Measurements from ENCODE around the gene OSBP2.

Gene OSBP2

DNA sequence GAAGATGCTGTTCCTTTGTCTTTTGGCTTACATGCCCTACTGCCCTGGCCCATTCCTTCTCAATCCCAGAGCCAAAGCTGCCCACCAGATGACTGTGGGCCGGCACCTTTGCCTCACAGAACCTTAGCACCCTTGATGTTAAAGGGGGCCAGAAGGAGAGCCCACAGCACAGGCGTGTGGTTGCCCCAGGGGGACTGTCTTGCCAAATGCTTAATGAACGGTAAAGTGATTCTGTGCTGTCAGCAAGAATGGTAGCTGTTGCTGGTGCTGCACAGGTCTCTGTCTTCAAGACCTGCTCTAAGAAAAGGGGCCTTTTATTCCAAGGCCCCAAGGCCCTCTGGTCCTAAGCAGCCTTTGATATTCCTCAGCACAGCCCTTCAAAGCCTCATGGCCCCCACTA, 160.6 kb downstream of the OSBP2 start:
- in situ Hi-C loops (cut with HindIII; ENCODE audit: low sequenced_read_pairs) = no loop called here

DNA sequence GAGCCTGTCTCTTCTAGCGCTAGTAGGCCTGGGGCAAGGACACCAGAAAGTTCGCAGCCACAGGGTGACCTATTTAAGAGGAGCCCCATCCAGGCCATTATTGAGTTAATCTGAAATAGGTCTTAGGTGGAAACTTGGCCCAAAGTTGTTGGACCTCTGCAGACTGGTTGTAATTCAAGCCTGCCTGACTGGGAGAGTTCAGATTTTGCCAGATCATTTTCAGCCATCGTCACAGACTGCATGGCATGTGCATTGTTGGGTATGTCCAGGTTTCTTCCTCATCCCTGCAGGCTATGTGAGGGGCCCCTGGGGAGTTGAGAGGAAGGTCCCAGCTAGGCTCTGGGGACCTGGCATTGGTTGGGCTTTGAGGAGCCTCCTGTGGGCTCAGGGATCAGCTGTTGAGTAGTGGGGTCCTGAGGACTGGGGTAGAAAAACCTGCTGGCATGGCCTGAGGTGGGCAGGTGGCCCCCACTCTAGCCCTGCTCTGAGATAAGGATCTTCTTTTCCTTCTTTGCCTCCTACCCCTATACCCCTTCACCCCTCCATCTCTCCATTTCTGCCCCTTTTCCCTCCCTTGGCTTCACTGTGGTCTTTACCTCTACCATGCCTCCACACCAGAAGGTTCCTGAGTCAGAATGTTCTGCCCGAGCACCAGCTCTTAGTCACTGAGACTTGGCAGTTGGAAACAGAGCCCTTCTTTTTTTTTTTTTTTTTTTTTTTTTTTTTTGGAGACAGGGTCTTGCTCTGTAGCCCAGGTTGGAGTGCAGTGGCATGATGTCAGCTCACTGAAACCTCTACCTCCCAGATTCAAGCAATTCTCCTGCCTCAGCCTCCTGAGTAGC, 161.2 kb downstream of the OSBP2 start:
- in situ Hi-C loops (cut with HindIII; ENCODE audit: low sequenced_read_pairs) = no loop called here
- TF ChIP-seq, protein P1, sequence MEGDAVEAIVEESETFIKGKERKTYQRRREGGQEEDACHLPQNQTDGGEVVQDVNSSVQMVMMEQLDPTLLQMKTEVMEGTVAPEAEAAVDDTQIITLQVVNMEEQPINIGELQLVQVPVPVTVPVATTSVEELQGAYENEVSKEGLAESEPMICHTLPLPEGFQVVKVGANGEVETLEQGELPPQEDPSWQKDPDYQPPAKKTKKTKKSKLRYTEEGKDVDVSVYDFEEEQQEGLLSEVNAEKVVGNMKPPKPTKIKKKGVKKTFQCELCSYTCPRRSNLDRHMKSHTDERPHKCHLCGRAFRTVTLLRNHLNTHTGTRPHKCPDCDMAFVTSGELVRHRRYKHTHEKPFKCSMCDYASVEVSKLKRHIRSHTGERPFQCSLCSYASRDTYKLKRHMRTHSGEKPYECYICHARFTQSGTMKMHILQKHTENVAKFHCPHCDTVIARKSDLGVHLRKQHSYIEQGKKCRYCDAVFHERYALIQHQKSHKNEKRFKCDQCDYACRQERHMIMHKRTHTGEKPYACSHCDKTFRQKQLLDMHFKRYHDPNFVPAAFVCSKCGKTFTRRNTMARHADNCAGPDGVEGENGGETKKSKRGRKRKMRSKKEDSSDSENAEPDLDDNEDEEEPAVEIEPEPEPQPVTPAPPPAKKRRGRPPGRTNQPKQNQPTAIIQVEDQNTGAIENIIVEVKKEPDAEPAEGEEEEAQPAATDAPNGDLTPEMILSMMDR (IDR thresholded peaks at IDR 0.05; ENCODE audit: low read depth, low read length) = no peak
- H3K4me3 ChIP-seq (ENCODE audit: low read depth, low read length) = no peak overlapping the region
- no peak for DNase-seq (ENCODE audit: low read depth, low spot score)

More for the DNA sequence above, 160.6 kb downstream of the OSBP2 start:
- TF ChIP-seq, protein P1 (IDR thresholded peaks at IDR 0.05; ENCODE audit: low read depth, low read length) = no peak
- DNase-seq (ENCODE audit: low read depth, low spot score) = no peak
- no peak overlapping the region for H3K4me3 ChIP-seq (ENCODE audit: low read depth, low read length)

DNA sequence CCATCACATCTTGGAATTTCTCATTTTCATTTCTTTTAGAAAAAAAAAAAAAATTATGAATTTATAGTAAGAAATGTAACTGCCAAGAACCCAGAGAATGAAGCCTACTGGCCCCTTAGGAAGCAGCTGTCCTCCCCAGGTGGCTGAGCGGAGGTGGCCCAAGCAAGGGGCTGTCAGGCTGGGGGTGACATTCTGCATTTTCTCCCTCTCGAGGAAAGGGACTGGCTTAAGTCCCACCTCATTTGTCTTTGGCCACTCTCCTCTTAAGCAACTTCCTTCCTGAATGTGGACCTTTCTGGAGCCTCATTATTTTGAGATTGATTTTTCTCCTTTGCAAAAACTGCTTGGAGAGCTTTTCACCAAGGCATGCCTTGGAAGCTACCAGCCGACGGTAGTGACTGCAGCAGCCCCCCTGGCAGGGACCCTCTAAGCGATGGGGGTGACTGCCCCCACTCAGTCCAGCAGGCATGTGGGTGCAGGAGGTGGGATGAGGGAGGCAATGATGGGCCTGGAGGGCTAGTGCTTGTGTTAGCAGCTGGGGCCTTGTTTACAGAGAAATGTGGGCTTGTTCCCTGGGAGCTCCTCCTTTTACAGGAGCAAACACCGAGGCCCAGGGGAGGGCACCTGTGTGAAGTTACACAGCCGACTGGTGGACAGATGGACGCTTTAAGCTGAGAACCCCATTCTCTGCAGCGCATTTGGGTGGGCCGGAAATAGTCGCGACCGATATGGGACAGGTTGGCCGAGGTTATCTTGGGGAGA, 162.2 kb downstream of the OSBP2 start:
- TF ChIP-seq, protein P1 (IDR thresholded peaks at IDR 0.05; ENCODE audit: low read depth, low read length) = no peak
- no peak for DNase-seq (ENCODE audit: low read depth, low spot score)
- in situ Hi-C loops (cut with HindIII; ENCODE audit: low sequenced_read_pairs) = no loop called here
- no peak overlapping the region for H3K4me3 ChIP-seq (ENCODE audit: low read depth, low read length)

DNA sequence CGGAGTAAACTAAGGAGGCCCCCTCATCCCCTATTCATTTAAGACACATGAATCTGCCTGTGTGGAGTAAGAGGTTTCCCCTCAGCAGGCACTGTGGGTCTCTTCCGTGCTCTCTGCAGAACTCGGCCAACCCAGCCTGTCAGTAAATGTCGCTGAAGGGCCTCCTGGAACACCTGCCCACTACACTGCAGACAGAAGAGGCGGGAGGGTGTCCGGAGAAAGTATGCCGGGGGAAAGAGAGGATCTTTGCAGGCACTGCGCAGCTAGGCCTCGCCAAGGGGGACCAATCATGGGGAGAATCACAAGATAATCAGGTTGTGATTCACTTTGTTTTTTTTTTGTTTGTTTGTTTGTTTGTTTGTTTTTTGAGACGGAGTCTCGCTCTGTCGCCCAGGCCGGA, 163.1 kb downstream of the OSBP2 start:
- in situ Hi-C loops (cut with HindIII; ENCODE audit: low sequenced_read_pairs) = no loop called here

DNA sequence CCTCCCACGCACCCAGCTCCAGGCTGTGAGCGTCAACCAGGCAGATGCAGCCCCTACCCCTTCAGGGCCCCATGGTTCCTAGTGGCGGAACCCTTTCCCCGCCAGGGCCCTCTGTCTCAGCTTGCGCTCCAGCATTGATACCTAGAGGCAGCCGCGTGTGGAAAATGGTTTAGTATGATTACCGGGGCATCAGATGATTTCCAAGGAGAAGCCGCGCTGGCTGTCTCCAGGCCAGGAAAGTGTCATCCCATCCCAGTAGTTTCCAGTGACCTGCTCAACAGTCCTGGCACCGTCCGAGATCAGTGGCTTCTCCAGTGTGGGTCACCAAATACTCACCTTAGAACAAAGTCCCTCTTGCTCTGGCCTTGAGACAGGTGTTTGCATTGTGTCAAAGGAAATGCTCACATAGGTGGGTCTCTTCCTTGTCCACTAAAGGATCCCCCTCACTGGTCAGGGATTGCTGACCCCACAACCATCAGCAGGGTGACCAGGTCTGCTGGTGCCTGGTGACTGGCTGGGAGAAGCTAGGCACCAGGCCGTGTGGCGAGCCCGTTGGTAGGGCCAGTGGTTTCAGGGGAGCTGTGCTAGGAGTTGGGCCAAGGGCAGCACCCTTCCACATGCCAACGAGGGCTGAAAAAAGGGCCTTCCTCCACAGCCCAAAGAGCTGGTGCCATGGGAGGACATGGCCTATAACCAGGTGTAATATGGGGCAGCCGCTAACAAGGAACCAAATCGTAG, 164.5 kb downstream of the OSBP2 start:
- no peak overlapping the region for H3K4me3 ChIP-seq (ENCODE audit: low read depth, low read length)
- no peak for DNase-seq (ENCODE audit: low read depth, low spot score)
- TF ChIP-seq, protein P1 (IDR thresholded peaks at IDR 0.05; ENCODE audit: low read depth, low read length) = no peak
- in situ Hi-C loops (cut with HindIII; ENCODE audit: low sequenced_read_pairs) = no loop called here

More for the DNA sequence above, 163.1 kb downstream of the OSBP2 start:
- no peak overlapping the region for H3K4me3 ChIP-seq (ENCODE audit: low read depth, low read length)
- TF ChIP-seq, protein P1 (IDR thresholded peaks at IDR 0.05; ENCODE audit: low read depth, low read length) = no peak
- DNase-seq (ENCODE audit: low read depth, low spot score) = no peak

DNA sequence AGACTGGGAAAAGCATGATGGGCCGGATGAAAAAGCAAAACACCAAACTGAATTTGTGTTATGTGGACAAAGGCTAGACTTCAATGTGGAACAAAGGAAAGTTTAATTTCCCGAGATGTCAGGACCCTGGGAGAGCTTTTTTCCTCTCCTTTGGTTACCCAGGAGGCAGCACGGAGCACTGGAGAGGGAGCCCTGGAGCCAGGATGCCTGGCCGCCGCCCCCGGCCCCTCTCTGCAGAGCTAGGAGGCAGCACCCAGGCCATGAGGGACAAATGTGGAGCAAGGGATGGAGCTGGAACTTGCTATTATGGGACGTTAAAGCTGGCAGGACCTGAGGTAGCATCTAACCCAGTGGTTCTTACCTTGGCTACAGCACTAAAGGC, 165.0 kb downstream of the OSBP2 start:
- in situ Hi-C loops (cut with HindIII; ENCODE audit: low sequenced_read_pairs) = no loop called here
- H3K4me3 ChIP-seq (ENCODE audit: low read depth, low read length) = no peak overlapping the region

More for the DNA sequence above, 165.0 kb downstream of the OSBP2 start:
- DNase-seq (ENCODE audit: low read depth, low spot score) = no peak
- TF ChIP-seq, protein P1 (IDR thresholded peaks at IDR 0.05; ENCODE audit: low read depth, low read length) = no peak
